Measurements from ENCODE around the gene LCN10.
"Not testable (repeated sequence)": the region's sequence is repeated elsewhere in the genome, so short reads cannot be mapped to it uniquely, and the experiment has no call there.

Gene LCN10

DNA sequence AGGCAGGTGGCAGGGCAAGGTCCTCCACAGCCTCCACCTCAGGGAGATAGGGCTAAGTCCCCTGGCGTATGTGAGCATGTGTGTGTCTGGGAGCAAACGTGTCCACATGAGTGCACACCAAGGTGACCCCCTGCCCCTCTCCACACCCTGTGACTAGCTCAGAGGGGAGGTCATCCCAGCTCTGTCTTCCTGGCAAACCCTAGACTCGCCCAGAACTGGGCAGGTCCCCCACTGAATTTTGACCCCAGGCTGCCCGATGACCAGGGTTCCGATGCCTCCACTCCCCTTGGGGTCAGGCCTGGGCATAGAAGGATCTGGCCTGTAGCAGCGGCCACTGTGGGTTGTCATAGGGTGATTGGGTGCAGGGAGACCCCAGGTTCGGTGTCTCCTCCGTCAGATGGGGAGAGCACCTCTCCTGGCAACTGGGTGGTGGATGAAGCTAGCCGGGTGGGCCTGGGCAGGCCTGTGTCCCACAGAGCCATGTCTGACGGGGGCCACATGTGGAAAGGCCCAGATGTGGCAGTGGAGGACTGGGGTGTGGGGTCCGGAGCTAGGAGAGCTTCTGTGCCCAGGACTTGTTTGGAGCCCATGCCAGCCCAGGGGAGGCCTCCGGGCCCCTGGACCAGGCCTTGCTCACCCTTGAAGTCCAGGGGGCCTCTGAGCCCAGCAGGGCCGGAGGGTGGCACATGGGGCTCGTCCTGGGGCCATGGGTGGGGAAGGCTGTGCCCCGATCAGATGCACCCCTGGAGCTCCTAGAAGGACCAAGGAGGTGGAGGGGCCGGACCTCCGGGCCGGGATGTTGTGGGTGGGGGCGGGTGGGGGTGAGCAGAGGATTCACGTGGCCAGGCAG is 24.2 kb downstream of the LCN10 start:
- no peak for DNase-seq

DNA sequence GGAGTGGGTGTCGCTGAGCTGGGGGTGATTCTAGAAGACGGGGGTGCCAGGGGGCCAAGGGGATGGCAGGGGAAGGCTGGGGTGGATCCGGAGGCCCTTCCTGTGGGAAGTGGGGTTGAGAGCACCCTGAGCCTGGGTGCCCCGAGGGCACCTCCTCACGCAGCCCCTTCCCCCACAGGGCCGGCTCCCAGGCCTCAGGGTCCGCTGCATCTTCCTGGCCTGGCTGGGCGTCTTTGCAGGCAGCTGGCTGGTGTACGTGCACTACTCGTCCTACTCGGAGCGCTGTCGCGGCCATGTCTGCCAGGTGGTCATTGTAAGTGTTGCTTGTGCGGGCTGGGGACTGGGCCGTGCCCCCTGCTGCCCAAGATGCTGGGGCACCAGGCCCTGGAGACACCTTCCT is 25.3 kb downstream of the LCN10 start:
- no peak for DNase-seq

DNA sequence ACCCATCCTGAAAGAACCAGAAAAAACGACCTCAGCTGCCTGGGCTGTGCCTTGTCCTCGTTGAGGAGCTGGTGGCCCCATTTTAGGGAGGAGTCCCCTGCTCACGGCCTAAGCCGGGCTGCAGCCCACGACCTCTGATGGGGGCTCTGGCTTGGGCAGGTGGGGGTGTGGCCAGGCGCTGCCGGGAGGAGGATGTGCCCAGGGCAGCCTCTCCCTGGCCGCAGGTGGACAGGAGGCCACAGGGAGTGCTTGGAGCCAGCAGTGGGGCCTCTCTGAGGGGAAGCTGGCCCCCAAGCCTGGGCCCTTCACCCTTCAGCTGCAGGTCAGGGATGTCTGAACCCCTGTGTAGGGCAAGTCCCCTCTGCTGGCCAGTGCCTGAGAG is 27.9 kb downstream of the LCN10 start:
- DNase-seq = no peak

DNA sequence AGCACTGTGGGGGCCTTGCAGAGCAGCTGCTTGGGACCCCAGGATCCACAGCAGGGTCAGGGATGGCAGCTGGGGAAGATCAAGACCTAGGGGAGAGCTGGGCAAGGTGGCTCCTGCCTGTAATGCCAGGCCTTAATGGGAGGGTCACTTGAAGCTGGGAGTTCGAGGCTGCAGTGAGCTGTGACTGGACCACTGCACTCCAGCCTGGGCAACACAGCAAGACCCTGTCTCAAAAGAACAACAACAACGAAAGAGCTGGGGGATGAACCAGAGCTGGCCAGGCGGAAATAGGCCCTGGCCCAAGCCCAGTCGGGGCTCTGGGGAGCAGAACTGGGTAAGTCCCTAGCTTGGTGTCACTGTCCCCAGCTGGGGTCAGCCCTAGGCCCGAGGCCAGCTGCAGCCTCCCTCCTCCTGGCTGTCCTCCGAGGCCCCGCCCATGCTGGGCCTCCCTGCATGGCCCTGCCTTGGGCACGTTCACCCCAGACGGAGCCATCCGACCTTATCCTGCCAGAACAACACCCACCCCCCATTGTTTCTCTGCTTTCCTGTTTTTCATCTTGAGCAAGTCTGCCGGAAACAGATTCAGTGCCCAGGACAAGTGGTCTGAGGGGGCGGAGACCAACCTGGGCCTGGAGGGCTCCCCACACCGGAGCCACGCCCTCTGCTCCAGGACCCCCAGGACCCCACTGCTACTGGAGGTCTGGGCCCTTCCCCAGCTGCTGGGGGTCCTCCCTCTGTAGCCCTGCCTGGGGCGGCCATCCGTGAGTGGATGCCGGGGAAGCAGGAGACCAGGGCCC is 28.4 kb downstream of the LCN10 start:
- DNase-seq = no peak

DNA sequence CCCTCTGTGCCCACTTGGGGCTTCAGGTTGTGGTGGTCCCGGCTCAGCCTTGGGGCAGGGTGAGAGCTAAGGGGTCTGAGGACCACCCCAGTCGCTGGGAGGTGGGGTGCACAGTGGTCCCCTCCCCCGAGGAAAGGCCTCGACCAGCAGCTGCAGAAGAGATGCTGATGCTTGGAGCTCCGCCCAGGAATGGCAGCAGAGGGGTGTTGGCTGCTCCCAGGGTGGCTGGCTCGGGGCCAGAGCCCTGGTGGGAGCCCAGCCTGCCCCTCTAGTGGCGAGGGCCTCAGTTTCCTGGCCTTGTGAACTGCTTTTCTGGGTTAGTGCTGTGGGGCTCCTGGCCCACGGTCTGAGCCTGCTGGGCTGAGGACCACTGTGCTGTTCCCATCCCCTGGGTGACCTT is 29.2 kb downstream of the LCN10 start:
- DNase-seq = no peak

DNA sequence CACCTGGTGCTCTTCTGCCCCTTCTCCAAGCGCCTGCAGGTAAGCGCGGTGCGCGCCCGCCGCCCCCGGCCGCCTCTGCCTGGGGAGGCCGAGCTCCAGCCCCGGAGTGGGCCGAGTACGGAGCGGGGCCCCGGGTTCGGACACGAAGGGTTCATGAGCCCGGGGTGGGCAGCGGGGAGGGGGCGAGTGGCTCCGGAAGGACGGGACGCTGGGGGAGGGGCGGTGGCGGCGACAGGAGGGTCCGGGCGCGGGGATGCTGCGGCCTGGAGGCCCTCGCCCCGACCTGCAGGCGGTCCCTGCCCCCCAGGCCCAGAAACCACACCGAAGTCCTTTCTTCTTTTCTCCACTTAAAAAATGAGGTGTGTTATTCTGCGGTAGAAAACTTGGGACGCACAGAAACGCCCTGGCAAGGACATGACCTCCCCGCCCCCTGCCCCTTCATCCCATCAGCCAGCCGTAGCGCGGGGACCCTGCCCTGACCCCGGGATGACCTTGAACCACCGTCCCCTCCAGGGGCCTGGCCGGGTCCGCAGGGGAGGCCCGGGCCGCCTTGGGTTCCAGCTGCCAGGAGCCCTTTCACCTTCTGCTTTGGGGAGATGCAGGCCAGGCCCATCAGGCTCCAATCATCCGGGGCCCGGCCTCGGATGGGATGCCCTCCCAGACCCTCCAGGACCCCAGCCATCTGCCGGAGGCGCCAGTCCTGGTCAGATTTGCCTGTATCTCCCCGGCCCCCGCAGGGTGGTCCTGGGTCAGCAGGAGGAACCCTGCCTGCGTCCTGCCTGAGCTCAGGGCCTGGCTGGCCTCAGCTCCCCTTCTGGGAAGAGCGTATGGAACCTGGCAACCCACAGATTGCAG is 29.8 kb downstream of the LCN10 start:
- no peak for DNase-seq

DNA sequence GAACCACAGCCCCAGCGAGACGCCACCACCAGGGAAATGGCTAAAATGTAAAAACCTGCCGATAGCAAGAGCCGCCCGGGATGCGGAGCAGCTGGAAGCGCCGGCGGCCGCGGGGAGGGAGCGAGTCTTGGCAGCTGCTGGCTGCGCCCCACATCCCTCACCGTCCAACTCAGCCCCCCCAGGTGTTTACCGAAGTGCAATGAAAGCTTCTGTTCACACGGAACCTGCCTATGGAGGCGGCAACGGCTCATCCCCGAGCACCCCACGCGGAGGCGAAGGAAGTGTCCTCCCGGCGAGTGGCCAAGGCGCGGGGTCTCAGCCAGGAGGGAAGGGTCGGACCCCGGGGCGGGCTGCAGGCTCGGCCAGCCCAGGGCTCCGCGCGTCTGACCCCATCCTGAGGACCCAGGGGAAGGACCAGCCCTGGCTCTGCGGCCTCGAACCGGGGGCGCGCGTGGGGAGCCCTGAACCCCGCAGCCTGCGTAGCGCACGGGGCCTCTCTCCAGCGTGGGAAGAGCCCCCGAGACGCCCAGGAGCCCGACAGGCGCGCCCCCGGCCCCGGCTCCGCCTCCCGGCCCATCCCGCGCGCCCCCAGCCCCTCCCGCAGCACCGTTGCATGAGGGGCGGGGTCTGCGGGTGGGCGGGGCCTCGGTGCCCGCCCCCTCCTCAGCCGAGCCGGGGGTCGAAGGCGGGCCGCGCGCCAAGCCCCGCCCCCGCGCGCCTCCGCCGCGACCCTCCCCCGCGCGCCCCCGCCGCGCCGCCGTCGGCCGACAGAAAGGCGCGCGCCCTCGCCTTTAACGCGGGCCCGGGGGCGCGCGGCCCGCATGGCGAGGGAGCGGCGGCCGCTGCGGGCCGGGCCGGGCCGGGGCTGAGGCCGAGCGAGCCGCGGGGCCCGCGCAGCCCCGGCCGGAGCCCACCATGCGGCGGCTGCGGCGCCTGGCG is 30.7 kb downstream of the LCN10 start, which contains the start of gene DIPK1B:
DIPK1B (plus strand) TSS at position 822 of the 939 bp plus-strand sequence; CDS start at position 916, 94 bp downstream.
- DNase-seq = no peak

DNA sequence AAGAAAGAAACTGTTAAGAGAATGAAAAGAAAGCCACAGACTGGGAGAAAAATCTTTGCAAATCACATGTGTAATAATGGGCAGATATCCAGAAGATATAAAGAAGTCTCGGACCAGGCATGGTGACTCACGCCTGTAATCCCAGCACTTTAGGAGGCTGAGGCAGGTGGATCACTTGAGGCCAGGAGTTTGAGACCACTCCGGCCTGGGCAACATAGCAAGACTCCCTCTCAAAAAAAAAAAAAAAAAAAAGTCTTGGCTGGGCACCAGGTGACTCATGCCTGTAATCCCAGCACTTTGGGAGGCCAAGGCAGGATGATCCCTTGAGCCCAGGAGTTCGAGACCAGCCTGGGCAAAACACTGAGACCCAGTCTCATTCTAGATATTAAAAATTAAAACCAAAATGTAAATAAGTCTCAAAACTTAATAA is 31.5 kb downstream of the LCN10 start:
- DNase-seq = not testable (repeated sequence)

DNA sequence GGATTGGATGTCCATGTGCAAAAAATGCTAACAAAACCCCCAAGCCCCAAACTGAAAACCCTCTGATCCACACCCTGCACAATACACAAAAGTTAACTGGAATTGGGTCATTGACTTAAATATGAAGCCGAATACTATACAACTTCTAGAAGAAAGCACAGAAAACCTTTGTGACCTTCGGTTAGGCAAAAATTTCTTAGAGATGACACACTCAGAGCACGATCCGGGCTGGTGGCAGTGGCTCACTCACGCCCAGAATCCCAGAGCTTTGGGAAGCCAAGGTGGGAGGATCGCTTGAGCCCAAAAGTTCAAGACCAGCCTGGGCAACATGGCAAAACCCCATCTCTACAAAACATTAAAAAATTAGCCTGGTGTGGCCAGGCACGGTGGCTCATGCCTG is 32.2 kb downstream of the LCN10 start:
- DNase-seq = no peak

DNA sequence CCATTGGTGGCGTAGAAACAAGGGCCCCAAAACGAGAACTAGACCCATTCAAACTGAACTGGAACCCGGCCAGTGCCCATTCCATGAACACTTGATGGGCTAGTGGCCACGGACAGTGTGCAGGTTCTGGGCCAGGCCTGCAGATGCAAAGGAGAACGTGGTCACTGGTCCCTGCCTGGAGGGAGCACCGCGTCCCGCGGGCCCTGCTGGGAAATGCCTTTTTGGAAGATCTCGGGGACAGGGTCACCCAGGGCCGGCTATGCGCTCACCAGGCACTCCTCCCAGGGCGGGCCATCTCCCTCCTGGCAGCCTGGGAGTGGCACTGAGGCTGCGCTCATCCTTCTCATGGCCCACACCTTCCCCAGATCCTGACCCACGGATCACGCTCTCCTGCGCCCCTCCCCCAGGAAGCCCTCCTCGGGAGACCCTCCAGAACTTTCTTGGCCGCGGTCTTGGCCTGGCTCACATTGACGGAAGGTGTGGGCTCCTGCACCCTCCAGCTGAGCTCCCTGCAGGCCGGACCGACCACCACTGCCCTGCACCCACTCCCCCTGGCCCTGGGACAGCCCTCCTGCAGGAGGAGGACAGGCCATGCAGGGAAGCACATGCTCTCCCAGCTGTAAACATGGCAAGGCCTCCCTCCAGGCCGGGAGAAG is 33.2 kb downstream of the LCN10 start:
- no peak for DNase-seq

DNA sequence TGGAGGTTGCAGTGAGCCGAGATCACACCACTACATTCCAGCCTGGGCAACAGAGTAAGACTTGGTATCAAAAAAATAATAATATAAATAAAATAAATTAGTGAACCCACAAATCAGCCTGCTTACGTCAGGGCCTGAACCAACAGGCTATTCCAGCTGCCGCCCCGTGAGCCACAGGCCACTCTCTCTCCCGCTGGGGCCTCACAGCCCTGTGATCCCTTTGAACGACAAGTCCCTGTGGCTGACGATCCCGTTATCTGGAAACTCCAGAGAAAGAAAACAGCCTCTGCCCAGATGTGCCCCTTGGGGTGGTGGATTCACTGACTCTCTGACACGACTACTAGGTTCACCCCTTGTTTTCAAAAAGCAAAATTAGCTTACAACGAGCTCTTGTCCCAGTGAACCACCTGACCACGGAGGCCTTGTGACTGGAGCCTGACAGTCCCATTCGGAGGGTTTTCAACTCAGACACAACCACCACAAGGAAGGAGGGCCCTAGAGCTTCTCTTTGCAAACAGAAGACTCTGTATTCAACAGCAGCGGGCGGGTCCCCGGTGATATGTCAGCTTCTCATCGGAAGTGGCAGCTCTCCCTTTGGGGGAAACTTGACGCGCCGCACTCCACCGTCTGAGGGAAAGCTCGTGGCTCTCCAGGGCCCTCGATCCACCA is 34.8 kb downstream of the LCN10 start:
- no peak for DNase-seq

DNA sequence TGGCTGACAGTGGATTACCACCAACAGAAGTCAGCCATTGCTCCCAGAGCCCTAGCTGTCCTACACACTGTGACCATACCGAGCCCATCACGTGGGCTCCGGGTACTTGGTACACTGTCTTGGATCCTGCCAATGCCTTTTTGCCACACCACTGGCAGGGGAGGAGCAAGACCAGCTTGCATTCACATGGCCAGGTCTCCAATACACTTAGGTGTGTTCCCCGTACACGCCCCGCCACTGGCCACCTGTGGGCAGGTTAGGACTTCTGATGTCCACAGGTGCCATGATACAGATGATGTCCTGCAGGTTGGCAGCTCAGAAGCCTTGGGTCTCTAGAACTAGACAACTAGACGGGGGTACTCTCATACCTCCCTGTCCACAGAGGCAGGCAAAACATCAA is 35.7 kb downstream of the LCN10 start:
- no peak for DNase-seq

DNA sequence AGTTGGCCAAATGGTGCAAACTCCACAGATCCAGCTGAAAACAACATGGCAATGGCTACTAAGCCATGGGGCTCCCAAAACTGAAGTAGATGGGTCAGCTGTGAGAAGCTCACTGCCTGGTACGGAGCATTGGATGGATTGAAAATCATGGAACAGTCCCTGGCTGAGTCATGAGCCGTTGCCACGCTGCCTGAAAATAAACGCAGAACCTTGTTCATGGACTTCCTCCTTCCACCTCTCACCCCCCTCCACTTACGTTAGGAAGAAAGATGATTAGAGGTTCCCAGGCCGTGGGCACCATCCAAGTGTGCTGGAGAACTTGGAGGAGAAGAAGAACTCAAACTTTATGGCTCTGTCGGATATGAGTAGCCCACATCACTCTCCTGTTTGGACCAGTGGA is 37.2 kb downstream of the LCN10 start:
- no peak for DNase-seq

DNA sequence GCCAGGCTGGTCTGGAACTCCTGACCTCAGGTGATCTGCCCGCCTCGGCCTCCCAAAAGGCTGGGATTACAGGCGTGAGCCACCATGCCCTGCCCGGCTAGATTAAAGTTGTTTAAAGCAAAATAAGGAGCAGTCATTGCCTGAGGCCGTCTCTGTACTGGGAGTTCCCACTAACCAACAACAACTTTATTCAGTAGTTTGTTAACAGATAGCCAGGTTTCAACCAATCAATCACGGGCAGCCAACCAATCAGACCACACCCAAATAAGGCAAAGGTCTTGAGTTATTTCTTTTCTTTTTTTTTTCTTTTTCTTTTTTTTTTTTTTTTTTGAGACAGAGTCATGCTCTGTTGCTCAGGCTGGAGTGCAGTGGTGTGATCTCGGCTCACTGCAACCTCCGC is 38.0 kb downstream of the LCN10 start:
- not testable (repeated sequence) for DNase-seq

DNA sequence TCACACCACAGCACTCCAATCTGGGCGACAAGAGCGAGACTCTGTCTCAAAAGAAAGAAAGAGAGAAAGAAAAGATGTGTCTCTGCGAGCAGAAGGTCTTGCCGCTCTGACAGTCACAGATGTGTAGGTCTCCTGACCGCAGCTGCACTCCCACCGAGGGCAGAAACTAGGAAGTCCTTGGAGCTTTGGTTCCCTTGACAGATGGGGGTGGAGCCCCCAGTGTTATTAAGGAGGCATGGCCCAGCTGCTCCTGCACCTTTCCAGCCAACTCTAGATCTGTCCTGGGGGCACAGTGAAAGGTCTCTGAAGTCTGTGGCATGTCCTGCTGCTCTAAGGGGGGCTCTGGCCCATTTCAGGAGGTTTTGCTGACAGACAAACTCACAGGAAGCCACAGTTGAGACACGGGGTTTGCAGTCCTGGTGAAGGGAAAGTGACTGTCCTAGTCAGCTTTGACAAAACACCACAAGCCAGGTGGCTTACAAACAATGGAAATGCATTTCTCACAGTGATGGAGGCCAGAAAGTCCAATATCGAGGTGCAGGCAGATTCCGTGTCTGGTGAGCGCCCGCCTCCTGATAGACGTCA is 39.4 kb downstream of the LCN10 start:
- DNase-seq = no peak

DNA sequence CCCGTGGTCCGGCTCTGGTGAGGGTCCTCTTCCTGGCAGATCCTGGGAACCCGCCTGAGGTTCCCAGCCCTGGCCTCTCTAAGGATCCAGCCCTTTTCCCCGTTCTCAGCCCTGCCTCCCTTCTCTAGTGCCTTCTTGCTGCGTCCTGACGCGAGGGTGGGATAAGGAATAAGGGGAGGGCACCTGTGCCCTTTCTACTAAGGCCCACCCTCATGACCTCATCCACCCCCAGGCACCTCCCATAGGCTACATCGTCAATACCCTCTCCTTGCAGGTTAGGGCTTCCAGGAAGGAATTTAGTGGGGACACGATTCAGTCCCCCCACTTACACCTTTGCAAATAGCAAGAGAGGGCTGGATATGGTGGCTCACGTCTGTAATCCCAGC is 41.1 kb downstream of the LCN10 start:
- no peak for DNase-seq

DNA sequence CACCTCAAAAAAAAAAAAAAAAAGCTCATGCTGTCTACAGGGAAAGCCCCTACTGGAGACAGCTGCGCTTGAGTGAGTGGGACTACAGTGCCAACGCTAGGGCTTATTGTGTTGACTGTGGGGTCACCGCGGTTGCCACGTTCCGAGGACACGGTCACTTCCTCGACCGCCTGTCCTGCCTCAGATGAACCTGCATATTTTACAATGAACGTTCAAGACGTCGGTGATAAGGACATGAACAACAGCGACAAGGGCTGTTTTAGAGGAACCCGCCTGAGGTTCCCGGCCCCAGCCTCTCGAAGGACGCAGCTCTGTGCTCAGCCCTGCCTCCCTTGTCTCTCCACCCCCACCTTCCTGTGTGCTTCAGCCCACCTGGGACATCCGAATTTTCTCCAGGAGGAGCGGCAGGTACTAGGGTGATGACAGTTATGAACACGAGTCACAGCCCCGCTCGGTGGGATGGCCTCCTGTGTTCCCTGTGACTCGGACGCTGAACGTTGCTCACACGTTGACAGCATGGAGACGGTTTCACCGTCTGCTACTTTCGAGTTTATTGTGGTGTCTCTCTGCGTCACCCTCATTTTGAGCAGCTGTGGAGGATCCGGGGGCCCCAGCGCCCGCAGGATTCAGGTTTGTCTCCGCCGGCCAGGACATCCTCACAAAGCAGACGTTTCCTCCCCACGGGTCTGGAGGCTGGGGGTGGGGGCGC is 41.6 kb downstream of the LCN10 start:
- peak; percentile 37 for DNase-seq

DNA sequence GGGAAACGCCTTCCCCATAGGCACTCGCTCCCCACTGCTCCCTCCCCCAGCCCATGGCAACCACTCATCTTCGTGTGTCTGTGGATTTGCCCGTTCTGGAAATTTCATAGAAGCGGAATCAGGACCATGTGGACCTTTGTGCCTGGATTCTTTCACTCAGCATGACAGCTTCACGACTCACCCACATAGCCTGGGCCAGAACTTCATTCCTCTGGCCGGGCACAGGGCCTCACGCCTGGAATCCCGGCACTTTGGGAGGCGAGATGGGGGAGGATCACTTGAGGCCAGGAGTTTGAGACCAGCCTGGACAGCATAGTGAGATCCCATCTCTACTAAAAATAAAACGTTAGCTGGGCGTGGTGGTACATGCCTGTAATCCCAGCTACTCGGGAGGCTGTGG is 42.4 kb downstream of the LCN10 start:
- DNase-seq = no peak

DNA sequence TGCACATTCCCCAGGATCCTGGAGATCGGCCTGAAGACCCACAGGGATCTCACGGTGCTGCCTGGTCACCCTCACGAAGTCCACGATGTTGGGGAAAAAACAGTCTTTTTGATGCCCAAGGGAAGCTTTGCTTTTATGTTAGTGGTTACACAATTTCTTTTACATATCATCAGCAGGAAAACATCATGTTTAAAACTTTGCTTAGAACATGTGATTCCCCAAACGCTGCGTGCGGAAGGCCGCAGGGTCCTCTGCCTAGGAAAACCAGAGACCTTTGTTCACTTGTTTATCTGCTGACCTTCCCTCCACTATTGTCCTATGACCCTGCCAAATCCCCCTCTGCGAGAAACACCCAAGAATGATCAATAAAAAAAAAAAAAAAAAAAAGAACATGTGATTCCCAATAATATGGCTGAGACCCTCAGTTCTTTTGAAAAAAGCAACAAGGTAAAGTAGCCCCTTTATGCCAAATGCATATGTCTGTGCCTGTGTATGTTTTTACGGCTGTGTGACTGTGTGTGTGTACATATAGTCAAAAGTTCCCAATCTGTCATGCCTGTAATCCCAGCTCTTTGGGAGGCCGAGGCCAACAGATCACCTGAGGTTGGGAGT is 44.0 kb downstream of the LCN10 start:
- no peak for DNase-seq
